H1 (cell line): ENCODE results near the gene NDST3. TPM values are rescaled to one million over a fixed set of nuclear protein-coding genes. Genes with fewer than 3 reads are reported as not detected.
"Not testable (repeated sequence)": the region's sequence is repeated elsewhere in the genome, so short reads cannot be mapped to it uniquely, and the experiment has no call there.

Experiments used
- CTCF ChIA-PET: fragments of 300-600 bp; sonication (Branson Sonifier 250); formaldehyde crosslinking; loops from one replicate; lab custom pipeline; 2021; ENCODE audit not compliant: partially characterized antibody; lab: Charles Lee
- POLR2A ChIA-PET: fragments of 300-600 bp; sonication (Branson Sonifier 250); formaldehyde crosslinking; loops from one replicate; lab custom pipeline; 2021; ENCODE audit warnings: inconsistent platforms; ENCODE audit not compliant: partially characterized antibody; lab: Charles Lee
- DNase-seq, 2 experiments: peaks; one replicate each; pipeline versions ENCODE4 v3.0.0 to v3.0.0-alpha.2; 2010 to 2022; ENCODE audit warnings: low spot score in 2 of 2, low read depth in 1 of 2, mixed read lengths in 1 of 2
- FAIRE-seq: peaks from 2 replicates; lab custom pipeline; 2011; peaks lifted over from hg19 to GRCh38; lab: Jason Lieb, UNC
- H2AFZ ChIP-seq: 2 replicates; pipeline ENCODE4 v1.8.1; 2012; ENCODE audit warnings: low read length, inconsistent platforms
- H2AK5ac ChIP-seq: 2 replicates; pipeline ENCODE4 v1.6.1; 2013; ENCODE audit warnings: low read depth, low read length
- H2BK120ac ChIP-seq: replicated peaks from 2 replicates; pipeline ENCODE3; 2013; ENCODE audit warnings: low read depth, low read length, inconsistent platforms
- H2BK12ac ChIP-seq: 2 replicates; pipeline ENCODE4 v1.6.1; 2013; ENCODE audit warnings: low read depth, low read length
- H2BK15ac ChIP-seq: 2 replicates; pipeline ENCODE4 v1.6.1; 2013; ENCODE audit warnings: low read length
- H2BK20ac ChIP-seq: 2 replicates; pipeline ENCODE4 v1.6.1; 2013; ENCODE audit warnings: low read length
- H2BK5ac ChIP-seq: 2 replicates; pipeline ENCODE4 v1.6.1; 2013; ENCODE audit warnings: low read depth, low read length
- H3K14ac ChIP-seq: 2 replicates; pipeline ENCODE4 v1.6.1; 2013; ENCODE audit warnings: inconsistent platforms; ENCODE audit not compliant: insufficient read length
- H3K18ac ChIP-seq: 2 replicates; pipeline ENCODE4 v1.6.1; 2013; ENCODE audit warnings: low read length; ENCODE audit errors: extremely low read depth
- H3K23ac ChIP-seq: 2 replicates; pipeline ENCODE4 v1.6.1; 2013; ENCODE audit warnings: inconsistent platforms; ENCODE audit not compliant: insufficient read length
- H3K23me2 ChIP-seq: 2 replicates; pipeline ENCODE4 v1.6.1; 2013; ENCODE audit warnings: low read depth, low read length
- H3K27ac ChIP-seq: 2 replicates; pipeline ENCODE4 v1.6.1; 2011; ENCODE audit warnings: low read depth, low read length, inconsistent platforms
- H3K27me3 ChIP-seq, 4 experiments: replicated peaks in 1 of 4; 1 replicate in 1 of 4; 2 replicates in 3 of 4; pipeline versions ENCODE4 v1.6.1 to v1.8.1; 2011 to 2013; ENCODE audit warnings: low read length in 3 of 4, mild to moderate bottlenecking in 3 of 4, inconsistent platforms in 2 of 4, mixed read lengths in 2 of 4, moderate library complexity in 1 of 4; ENCODE audit not compliant: control insufficient read depth in 3 of 4, insufficient read depth in 3 of 4; ENCODE audit errors: extremely low read depth in 1 of 4
- H3K36me3 ChIP-seq, 4 experiments: 2 replicates each; pipeline versions ENCODE4 v1.6.1 to v1.8.1; 2011 to 2013; ENCODE audit warnings: mild to moderate bottlenecking in 4 of 4, low read length in 3 of 4, moderate library complexity in 2 of 4, control low read depth in 1 of 4, inconsistent platforms in 1 of 4; ENCODE audit not compliant: insufficient read depth in 4 of 4, control insufficient read depth in 2 of 4
- H3K4ac ChIP-seq: replicated peaks from 2 replicates; pipeline ENCODE3; 2013; ENCODE audit warnings: low read length, low read depth, mixed read lengths, inconsistent platforms; ENCODE audit not compliant: insufficient read length
- H3K4me1 ChIP-seq, 4 experiments: replicated peaks in 1 of 4; 1 replicate in 1 of 4; 2 replicates in 3 of 4; pipeline versions ENCODE4 v1.6.1 to v1.8.1; 2011 to 2013; ENCODE audit warnings: low read length in 3 of 4, inconsistent platforms in 2 of 4, mixed read lengths in 1 of 4; ENCODE audit not compliant: insufficient read depth in 4 of 4, control insufficient read depth in 3 of 4
- H3K4me2 ChIP-seq, 2 experiments: 2 replicates each; pipeline versions ENCODE4 v1.6.1 to v1.8.1; 2011 to 2013; ENCODE audit warnings: low read depth in 2 of 2, low read length in 2 of 2, control low read depth in 1 of 2, inconsistent platforms in 1 of 2, mild to moderate bottlenecking in 1 of 2; ENCODE audit not compliant: insufficient read depth in 1 of 2
- H3K4me3 ChIP-seq, 4 experiments: fragments of 200-600, 300-600 bp in 1 of 4; sonication (generic), shearing (Covaris generic), sonication (Bioruptor Twin) in 1 of 4; 2 replicates each; pipeline versions ENCODE4 v1.5.1 to v1.8.1; 2011 to 2016; ENCODE audit warnings: low read length in 4 of 4, low read depth in 3 of 4, control low read depth in 2 of 4, inconsistent platforms in 2 of 4, mild to moderate bottlenecking in 2 of 4, mixed read lengths in 1 of 4, moderate library complexity in 1 of 4; ENCODE audit not compliant: insufficient read depth in 2 of 4; ENCODE audit errors: extremely low read depth in 1 of 4
- H3K56ac ChIP-seq: replicated peaks from 2 replicates; pipeline ENCODE3; 2013; ENCODE audit warnings: low read depth, mild to moderate bottlenecking, mixed read lengths, low read length, inconsistent platforms; ENCODE audit not compliant: insufficient read length
- H3K79me1 ChIP-seq: 2 replicates; pipeline ENCODE4 v1.6.1; 2013; ENCODE audit warnings: low read depth, low read length, control low read depth
- H3K79me2 ChIP-seq, 2 experiments: 2 replicates each; pipeline versions ENCODE4 v1.6.1 to v1.8.1; 2012 to 2013; ENCODE audit warnings: low read length in 2 of 2, mild to moderate bottlenecking in 2 of 2, inconsistent platforms in 1 of 2; ENCODE audit not compliant: insufficient read depth in 2 of 2, control insufficient read depth in 1 of 2
- H3K9ac ChIP-seq, 4 experiments: replicated peaks in 1 of 4; 1 replicate in 1 of 4; 2 replicates in 3 of 4; pipeline versions ENCODE4 v1.6.1 to v1.8.1; 2011 to 2013; ENCODE audit warnings: low read depth in 3 of 4, low read length in 3 of 4, control low read depth in 2 of 4, mild to moderate bottlenecking in 2 of 4, moderate library complexity in 2 of 4, inconsistent platforms in 1 of 4; ENCODE audit errors: extremely low read depth in 1 of 4
- H3K9me3 ChIP-seq, 2 experiments: 2 replicates each; pipeline versions ENCODE4 v1.6.1 to v1.8.1; 2012 to 2013; ENCODE audit warnings: mild to moderate bottlenecking in 2 of 2, moderate library complexity in 2 of 2, control low read depth in 1 of 2, inconsistent platforms in 1 of 2, low read depth in 1 of 2, low read length in 1 of 2, mixed read lengths in 1 of 2; ENCODE audit not compliant: insufficient read depth in 2 of 2
- H4K20me1 ChIP-seq, 2 experiments: replicated peaks in 1 of 2; 2 replicates each; pipeline versions ENCODE3 to v1.8.1; 2011 to 2013; ENCODE audit warnings: inconsistent platforms in 2 of 2, low read length in 2 of 2, mild to moderate bottlenecking in 1 of 2; ENCODE audit not compliant: insufficient read depth in 2 of 2, control insufficient read depth in 1 of 2
- H4K5ac ChIP-seq: 2 replicates; pipeline ENCODE4 v1.6.1; 2013; ENCODE audit warnings: low read length, low read depth, mixed read lengths, inconsistent platforms; ENCODE audit not compliant: insufficient read length
- H4K8ac ChIP-seq: 2 replicates; pipeline ENCODE4 v1.8.0; 2013; ENCODE audit warnings: mild to moderate bottlenecking, moderate library complexity, low read length, inconsistent platforms; ENCODE audit not compliant: insufficient read depth; ENCODE audit errors: extremely low read depth
- H4K91ac ChIP-seq: replicated peaks from 2 replicates; pipeline ENCODE3; 2013; ENCODE audit warnings: low read length, mixed read lengths, inconsistent platforms; ENCODE audit not compliant: insufficient read length
- WGBS, 2 experiments: shearing (Covaris generic) in 1 of 2; methylation state at CpG; one replicate each; pipeline versions ENCODE4 v1.1.6 to v1.1.7; 2013 to 2015; ENCODE audit warnings: low lambda C conversion rate in 2 of 2, mixed read lengths in 2 of 2, inconsistent platforms in 1 of 2, low coverage in 1 of 2, missing lambda C conversion rate in 1 of 2; ENCODE audit not compliant: insufficient replicate concordance in 2 of 2, insufficient coverage in 1 of 2, insufficient read length in 1 of 2; ENCODE audit errors: extremely low coverage in 1 of 2, missing lambda C conversion rate in 1 of 2; 5-methylcytosine and 5-hydroxymethylcytosine counted together
- polyA plus RNA-seq, 7 experiments: library from polyadenylated mRNA; depleted of rRNA in 3 of 7; stranded (reverse) in 5 of 7; unstranded in 2 of 7; fragments of >200 nt in 5 of 7; fragments of 200-250 nt in 2 of 7; gene quantifications; 1 replicate in 5 of 7; 2 replicates in 1 of 7; 4 replicates in 1 of 7; pipeline versions ENCODE4 v1.2.1 to v1.2.3, GENCODE V29; 2011 to 2013; ENCODE audit warnings: missing spikeins in 2 of 7, mixed read lengths in 2 of 7
- total RNA-seq: library from RNA; stranded (reverse); fragmentation: NEBNext Ultra II Directional; extraction: Animal tissue kit (Norgen Biotek cat#: 25700); gene quantifications from 2 replicates; pipeline ENCODE4 v1.2.1, GENCODE V29; 2021

NDST3 gene
- total and polyA plus RNA-seq, 2 of the 8 experiments (the other 6 are each of a cell fraction or from before 2014, with no cell fraction given), result 0.35 to 0.60 TPM

DNA sequence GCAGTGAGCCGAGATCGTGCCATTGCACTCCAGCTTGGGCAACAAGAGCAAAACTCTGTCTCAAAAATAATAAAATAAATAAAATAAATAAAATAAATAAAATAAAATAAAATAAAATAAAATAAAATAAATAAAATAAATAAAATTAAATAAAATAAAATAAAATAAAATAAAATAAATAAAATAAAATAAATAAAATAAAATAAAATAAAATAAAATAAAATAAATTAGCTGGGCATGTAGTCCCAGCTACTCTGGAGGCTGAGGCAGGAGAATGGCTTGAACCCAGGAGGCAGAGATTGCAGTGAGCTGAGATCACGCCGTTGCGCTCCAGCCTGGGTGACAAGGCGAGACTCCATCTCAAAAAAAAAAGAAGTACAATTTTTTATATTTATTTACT is 265.3 kb downstream of the NDST3 start:
- POLR2A ChIA-PET, result interaction anchor here (1.1 kb wide), 1 partner anchor 53 kb away, joined by 4 read pairs; no protein-coding TSS in a partner anchor
- CTCF ChIA-PET, result not testable (repeated sequence)

More for the DNA sequence above, 265.3 kb downstream of the NDST3 start:
- H2AK5ac ChIP-seq, H3K79me1 ChIP-seq, FAIRE-seq, H2BK5ac ChIP-seq, H4K91ac ChIP-seq, H3K36me3 ChIP-seq, H3K18ac ChIP-seq, H3K27ac ChIP-seq, DNase-seq, H2BK12ac ChIP-seq, H3K9me3 ChIP-seq, H4K20me1 ChIP-seq, H3K4me3 ChIP-seq, H2BK120ac ChIP-seq, H4K5ac ChIP-seq, H3K79me2 ChIP-seq, H3K23me2 ChIP-seq, H3K56ac ChIP-seq, H3K4ac ChIP-seq, H2BK15ac ChIP-seq, H3K14ac ChIP-seq, H4K8ac ChIP-seq, H3K23ac ChIP-seq, H3K4me1 ChIP-seq, H2BK20ac ChIP-seq, H3K27me3 ChIP-seq, H3K4me2 ChIP-seq, H3K9ac ChIP-seq, H2AFZ ChIP-seq: not testable (repeated sequence)
- 93% methylated on average over 6 of the region's 6 CpGs; no CpG with 5 or more reads in 1 of the 2 experiments for WGBS, 2 experiments
